ENCODE measurements around the gene NIF3L1. TPM values are rescaled to one million over a fixed set of nuclear protein-coding genes. Genes with fewer than 3 reads are reported as not detected.

Gene NIF3L1
- total and polyA plus RNA-seq, 9 of the 15 experiments (the other 6 are each of a cell fraction or from before 2014, with no cell fraction given) = 26.7 to 89.5 (median 45.6) TPM

DNA sequence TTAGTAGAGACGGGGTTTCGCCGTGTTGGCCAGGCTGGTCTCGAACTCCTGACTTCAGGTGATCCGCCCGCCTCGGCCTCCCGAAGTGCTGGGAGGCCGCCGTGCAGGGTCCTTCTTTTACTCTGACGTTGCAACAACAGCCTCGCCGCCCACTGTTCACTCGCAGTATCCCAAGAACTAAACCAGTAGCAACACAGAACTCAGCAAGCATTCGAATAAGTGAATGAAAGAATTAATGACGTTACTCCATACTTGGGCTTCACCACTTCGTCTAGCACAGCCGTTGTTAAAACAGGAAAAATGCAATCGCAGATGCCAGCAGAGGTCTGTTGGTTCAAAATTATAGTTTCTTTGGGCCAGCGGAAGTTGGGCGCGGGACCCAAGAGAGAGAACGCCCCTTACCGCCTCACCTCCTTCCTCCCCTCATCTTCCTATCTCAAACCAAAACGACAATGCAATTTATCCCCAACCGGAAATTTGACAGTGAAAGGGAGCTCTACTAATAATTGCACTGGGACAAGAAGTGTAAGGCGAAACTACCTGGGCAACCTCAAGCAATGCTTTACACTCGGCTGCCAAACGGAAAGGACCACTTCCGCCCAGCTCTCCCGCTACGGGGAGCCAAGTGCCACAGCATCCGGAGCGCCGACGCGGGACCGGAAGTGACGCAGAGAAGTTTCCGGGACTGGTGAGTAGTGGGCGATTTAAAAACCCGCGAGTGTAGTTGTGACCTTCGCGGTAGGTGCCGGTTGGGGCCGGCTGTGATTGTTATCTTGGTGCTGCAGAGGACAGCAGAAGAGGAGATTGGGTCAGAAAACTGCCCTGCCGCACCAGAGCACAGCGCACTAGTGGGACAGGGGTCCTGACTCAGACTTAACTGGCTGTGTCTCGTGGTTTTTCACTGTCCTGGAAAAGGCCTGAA is at the start of gene NIF3L1, which contains the start of gene PPIL3 (continued):
- TF ChIP-seq, protein P1, sequence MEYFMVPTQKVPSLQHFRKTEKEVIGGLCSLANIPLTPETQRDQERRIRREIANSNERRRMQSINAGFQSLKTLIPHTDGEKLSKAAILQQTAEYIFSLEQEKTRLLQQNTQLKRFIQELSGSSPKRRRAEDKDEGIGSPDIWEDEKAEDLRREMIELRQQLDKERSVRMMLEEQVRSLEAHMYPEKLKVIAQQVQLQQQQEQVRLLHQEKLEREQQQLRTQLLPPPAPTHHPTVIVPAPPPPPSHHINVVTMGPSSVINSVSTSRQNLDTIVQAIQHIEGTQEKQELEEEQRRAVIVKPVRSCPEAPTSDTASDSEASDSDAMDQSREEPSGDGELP (CRISPR knock-in tag; IDR thresholded peaks at IDR 0.05; ENCODE audit: borderline replicate concordance) = peak; percentile 76; the same call in 1 of the 2 replicates
- TF ChIP-seq L3MBTL2 (IDR thresholded peaks at IDR 0.05) (peak; percentile 48; the same call in 1 of the 2 replicates), POLR2G (IDR thresholded peaks at IDR 0.05; ENCODE audit: low read depth, low read length) (peak; percentile 84), PTBP1 (IDR thresholded peaks at IDR 0.05; ENCODE audit: low read depth, low read length) (no peak), TAL1 (IDR thresholded peaks at IDR 0.05) (0 out of 2 replicates have a peak, but pooled peaks have one; percentile 3), HMG20B (CRISPR knock-in tag; IDR thresholded peaks at IDR 0.05) (no peak), BHLHE40 (IDR thresholded peaks at IDR 0.05; ENCODE audit: low read length) (0 out of 2 replicates have a peak, but pooled peaks have one; percentile 46), POLR2A (conservative IDR thresholded peaks at IDR 0.05) (peak; percentile 90), GATA2 (CRISPR knock-in tag; IDR thresholded peaks at IDR 0.05) (peak; percentile 97), ARNT (IDR thresholded peaks at IDR 0.05) (peak in 1 of 2 experiments; percentile 43; a peak in 1 of 4 replicates), TAF7 (tag; IDR thresholded peaks at IDR 0.05) (peak; percentile 75), ADNP (tag; IDR thresholded peaks at IDR 0.05) (peak; percentile 93), POU5F1 (IDR thresholded peaks at IDR 0.05; ENCODE audit: borderline replicate concordance, low read depth, low read length, partially characterized antibody) (no peak), ARID1B (IDR thresholded peaks at IDR 0.05) (peak; percentile 65; the same call in 1 of the 2 replicates), NFIC (IDR thresholded peaks at IDR 0.05) (peak; percentile 27; the same call in 1 of the 2 replicates), PHF20 (IDR thresholded peaks at IDR 0.05; ENCODE audit: partially characterized antibody) (peak; percentile 87), ZNF830 (CRISPR knock-in tag; IDR thresholded peaks at IDR 0.05) (0 out of 2 replicates have a peak, but pooled peaks have one; percentile 51)
- TF ChIP-seq, protein P2, sequence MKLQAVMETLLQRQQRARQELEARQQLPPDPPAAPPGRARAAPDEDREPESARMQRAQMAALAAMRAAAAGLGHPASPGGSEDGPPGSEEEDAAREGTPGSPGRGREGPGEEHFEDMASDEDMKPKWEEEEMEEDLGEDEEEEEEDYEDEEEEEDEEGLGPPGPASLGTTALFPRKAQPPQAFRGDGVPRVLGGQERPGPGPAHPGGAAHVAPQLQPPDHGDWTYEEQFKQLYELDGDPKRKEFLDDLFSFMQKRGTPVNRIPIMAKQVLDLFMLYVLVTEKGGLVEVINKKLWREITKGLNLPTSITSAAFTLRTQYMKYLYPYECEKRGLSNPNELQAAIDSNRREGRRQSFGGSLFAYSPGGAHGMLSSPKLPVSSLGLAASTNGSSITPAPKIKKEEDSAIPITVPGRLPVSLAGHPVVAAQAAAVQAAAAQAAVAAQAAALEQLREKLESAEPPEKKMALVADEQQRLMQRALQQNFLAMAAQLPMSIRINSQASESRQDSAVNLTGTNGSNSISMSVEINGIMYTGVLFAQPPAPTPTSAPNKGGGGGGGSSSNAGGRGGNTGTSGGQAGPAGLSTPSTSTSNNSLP (IDR thresholded peaks at IDR 0.05; ENCODE audit: borderline replicate concordance, low read depth, low read length) = no peak; the same call in 1 of the 2 replicates
- TF ChIP-seq, protein P3, sequence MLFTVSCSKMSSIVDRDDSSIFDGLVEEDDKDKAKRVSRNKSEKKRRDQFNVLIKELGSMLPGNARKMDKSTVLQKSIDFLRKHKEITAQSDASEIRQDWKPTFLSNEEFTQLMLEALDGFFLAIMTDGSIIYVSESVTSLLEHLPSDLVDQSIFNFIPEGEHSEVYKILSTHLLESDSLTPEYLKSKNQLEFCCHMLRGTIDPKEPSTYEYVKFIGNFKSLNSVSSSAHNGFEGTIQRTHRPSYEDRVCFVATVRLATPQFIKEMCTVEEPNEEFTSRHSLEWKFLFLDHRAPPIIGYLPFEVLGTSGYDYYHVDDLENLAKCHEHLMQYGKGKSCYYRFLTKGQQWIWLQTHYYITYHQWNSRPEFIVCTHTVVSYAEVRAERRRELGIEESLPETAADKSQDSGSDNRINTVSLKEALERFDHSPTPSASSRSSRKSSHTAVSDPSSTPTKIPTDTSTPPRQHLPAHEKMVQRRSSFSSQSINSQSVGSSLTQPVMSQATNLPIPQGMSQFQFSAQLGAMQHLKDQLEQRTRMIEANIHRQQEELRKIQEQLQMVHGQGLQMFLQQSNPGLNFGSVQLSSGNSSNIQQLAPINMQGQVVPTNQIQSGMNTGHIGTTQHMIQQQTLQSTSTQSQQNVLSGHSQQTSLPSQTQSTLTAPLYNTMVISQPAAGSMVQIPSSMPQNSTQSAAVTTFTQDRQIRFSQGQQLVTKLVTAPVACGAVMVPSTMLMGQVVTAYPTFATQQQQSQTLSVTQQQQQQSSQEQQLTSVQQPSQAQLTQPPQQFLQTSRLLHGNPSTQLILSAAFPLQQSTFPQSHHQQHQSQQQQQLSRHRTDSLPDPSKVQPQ (CRISPR knock-in tag; IDR thresholded peaks at IDR 0.05; ENCODE audit: borderline replicate concordance) = no peak
- TF ChIP-seq, protein P4, sequence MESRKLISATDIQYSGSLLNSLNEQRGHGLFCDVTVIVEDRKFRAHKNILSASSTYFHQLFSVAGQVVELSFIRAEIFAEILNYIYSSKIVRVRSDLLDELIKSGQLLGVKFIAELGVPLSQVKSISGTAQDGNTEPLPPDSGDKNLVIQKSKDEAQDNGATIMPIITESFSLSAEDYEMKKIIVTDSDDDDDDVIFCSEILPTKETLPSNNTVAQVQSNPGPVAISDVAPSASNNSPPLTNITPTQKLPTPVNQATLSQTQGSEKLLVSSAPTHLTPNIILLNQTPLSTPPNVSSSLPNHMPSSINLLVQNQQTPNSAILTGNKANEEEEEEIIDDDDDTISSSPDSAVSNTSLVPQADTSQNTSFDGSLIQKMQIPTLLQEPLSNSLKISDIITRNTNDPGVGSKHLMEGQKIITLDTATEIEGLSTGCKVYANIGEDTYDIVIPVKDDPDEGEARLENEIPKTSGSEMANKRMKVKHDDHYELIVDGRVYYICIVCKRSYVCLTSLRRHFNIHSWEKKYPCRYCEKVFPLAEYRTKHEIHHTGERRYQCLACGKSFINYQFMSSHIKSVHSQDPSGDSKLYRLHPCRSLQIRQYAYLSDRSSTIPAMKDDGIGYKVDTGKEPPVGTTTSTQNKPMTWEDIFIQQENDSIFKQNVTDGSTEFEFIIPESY (CRISPR knock-in tag; IDR thresholded peaks at IDR 0.05) = 0 out of 2 replicates have a peak, but pooled peaks have one; percentile 52

All from K562 (cell line).